Panc1 (cell line): Measurements from ENCODE around the gene PAK1.

Experiments
- CTCF ChIP-seq: fragments of 450-650 bp; IDR thresholded peaks from 2 replicates; pipeline ENCODE4 v1.5.1; 2017; ENCODE audit warnings: mild to moderate bottlenecking
- POLR2AphosphoS5 ChIP-seq: IDR thresholded peaks from 2 replicates; pipeline ENCODE4 v1.6.1; 2012; ENCODE audit warnings: mild to moderate bottlenecking, low read depth, low read length, moderate library complexity

GRCh38 chr11:77392842-77393241, 81.1 kb downstream of the PAK1 start:
- TF ChIP-seq CTCF (no peak), POLR2AphosphoS5 (no peak)
